Measurements from ENCODE around the gene HNRNPR. TPM values are rescaled to one million over a fixed set of nuclear protein-coding genes. Genes with fewer than 3 reads are reported as not detected.
A peak's percentile ranks its signal among the peaks of the same experiment; 100 is the strongest.
"Not testable (repeated sequence)": the region's sequence is repeated elsewhere in the genome, so short reads cannot be mapped to it uniquely, and the experiment has no call there.

HNRNPR gene
- total RNA-seq, 1 donor from 2014 or later = 70.8 TPM

- Histone ChIP-seq H3K4me3 (ENCODE audit: low read depth, low read length) (no peak overlapping the region), H3K27me3 (ENCODE audit: control insufficient read depth, insufficient read depth, low read length) (no peaks in the 10 kb centered on the region), H3K36me3 (ENCODE audit: control insufficient read depth, insufficient read depth, low read length) (no peaks in the 10 kb centered on the region)
- TF ChIP-seq CTCF (IDR thresholded peaks at IDR 0.05; ENCODE audit: insufficient read depth, low read length, severe bottlenecking) = no peak
- DNase-seq (ENCODE audit: low read depth) (peak; percentile 99), FAIRE-seq (no peak)
These were observed 33.1 kb upstream of the HNRNPR start for GRCh38 chr1:23376890-23377811.

GRCh38 chr1:23374079-23374735, 30.1 kb upstream of the HNRNPR start:
- DNase-seq (ENCODE audit: low read depth); H3K27me3 ChIP-seq (ENCODE audit: control insufficient read depth, insufficient read depth, low read length); H3K4me3 ChIP-seq (ENCODE audit: low read depth, low read length); H3K36me3 ChIP-seq (ENCODE audit: control insufficient read depth, insufficient read depth, low read length); FAIRE-seq: not testable (repeated sequence)

- H3K36me3 ChIP-seq (ENCODE audit: control insufficient read depth, insufficient read depth, low read length) = no peaks in the 10 kb centered on the region
- DNase-seq (ENCODE audit: low read depth) (no peak), FAIRE-seq (no peak)
These were observed 28.1 kb upstream of the HNRNPR start for GRCh38 chr1:23371987-23372880.

GRCh38 chr1:23370709-23371584, 26.9 kb upstream of the HNRNPR start:
- TF ChIP-seq CTCF (IDR thresholded peaks at IDR 0.05; ENCODE audit: insufficient read depth, low read length, severe bottlenecking) = no peak
- peak; percentile 38 for DNase-seq (ENCODE audit: low read depth)
- H3K36me3 ChIP-seq (ENCODE audit: control insufficient read depth, insufficient read depth, low read length) = no peaks in the 10 kb centered on the region
- no peak for FAIRE-seq
- H3K27me3 ChIP-seq (ENCODE audit: control insufficient read depth, insufficient read depth, low read length) = no peaks in the 10 kb centered on the region
- H3K4me3 ChIP-seq (ENCODE audit: low read depth, low read length) = no peak overlapping the region

More at GRCh38 chr1:23371987-23372880, 28.1 kb upstream of the HNRNPR start:
- Histone ChIP-seq H3K4me3 (ENCODE audit: low read depth, low read length) (no peak overlapping the region), H3K27me3 (ENCODE audit: control insufficient read depth, insufficient read depth, low read length) (no peaks in the 10 kb centered on the region)
- TF ChIP-seq CTCF (IDR thresholded peaks at IDR 0.05; ENCODE audit: insufficient read depth, low read length, severe bottlenecking) = no peak

GRCh38 chr1:23370330-23370708, 26.2 kb upstream of the HNRNPR start:
- Histone ChIP-seq H3K36me3 (ENCODE audit: control insufficient read depth, insufficient read depth, low read length) (peaks cover 2% of the 10 kb centered on the region), H3K27me3 (ENCODE audit: control insufficient read depth, insufficient read depth, low read length) (no peaks in the 10 kb centered on the region), H3K4me3 (ENCODE audit: low read depth, low read length) (no peak overlapping the region)
- DNase-seq (ENCODE audit: low read depth) (no peak), FAIRE-seq (no peak)
- TF ChIP-seq CTCF (IDR thresholded peaks at IDR 0.05; ENCODE audit: insufficient read depth, low read length, severe bottlenecking) = no peak
